Lower leg skin (tissue), 3 donors: ENCODE results near the gene PTH2.

Experiments used
- POLR2A ChIP-seq, 2 donors: fragments of 450-650 bp; IDR thresholded peaks; one replicate each; pipeline ENCODE4 v1.6.1; 2016 to 2017; ENCODE audit warnings: antibody characterized with exemption in 2 of 2, mild to moderate bottlenecking in 1 of 2, moderate library complexity in 1 of 2
- TF ChIP-seq, protein P1 (sequence below), 3 donors: fragments of 450-650 bp; IDR thresholded peaks; one replicate each; pipeline ENCODE4 v1.5.1; 2016; ENCODE audit warnings: antibody characterized with exemption in 3 of 3, mild to moderate bottlenecking in 3 of 3, moderate library complexity in 2 of 3

DNA sequence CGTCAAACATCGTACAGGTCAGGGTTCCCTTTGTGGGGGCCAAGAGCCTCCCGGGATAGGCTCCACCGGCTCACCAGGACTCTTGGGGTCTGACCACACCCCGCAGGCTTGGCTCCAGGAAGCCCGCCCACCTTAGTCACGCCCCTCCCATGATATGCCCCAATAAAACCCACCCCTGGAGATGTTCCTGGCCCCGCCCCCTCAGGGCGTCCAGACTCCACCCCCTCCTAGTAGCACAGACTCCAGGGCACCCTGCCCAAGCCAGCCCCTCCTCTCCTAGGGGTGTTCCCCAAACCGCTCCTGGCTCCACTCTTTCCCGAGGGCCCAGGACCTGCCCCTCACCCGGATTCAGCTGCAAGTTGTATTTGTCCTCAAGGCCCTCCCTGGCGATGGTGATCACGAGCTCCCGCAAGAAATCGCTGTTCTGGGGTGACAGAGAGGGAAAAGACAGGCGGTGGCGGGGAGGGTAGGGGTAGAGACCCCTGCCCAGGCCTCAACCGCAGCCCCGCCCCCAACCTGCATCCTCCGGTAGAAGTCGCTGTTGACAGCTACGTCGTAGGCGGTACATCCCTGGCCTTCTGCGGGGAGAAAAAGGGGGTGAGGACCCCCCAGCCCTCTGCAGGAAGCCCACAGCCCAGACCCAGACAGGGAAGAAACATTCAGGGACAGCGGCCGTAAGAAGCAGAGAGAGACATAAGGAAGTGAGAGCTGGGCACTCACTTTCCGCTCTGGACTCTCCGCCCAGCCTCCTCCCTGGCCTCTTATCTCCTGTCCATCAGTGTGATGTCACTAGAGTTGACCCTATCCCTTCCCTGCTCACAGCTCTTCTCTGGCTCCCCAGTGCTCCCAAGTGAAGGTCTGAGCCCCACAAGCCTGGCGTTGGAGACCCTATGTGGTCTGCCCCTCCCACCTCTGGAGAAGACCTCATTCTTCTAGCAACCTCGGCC is 24.5 kb upstream of the PTH2 start:
- TF ChIP-seq, protein P1, sequence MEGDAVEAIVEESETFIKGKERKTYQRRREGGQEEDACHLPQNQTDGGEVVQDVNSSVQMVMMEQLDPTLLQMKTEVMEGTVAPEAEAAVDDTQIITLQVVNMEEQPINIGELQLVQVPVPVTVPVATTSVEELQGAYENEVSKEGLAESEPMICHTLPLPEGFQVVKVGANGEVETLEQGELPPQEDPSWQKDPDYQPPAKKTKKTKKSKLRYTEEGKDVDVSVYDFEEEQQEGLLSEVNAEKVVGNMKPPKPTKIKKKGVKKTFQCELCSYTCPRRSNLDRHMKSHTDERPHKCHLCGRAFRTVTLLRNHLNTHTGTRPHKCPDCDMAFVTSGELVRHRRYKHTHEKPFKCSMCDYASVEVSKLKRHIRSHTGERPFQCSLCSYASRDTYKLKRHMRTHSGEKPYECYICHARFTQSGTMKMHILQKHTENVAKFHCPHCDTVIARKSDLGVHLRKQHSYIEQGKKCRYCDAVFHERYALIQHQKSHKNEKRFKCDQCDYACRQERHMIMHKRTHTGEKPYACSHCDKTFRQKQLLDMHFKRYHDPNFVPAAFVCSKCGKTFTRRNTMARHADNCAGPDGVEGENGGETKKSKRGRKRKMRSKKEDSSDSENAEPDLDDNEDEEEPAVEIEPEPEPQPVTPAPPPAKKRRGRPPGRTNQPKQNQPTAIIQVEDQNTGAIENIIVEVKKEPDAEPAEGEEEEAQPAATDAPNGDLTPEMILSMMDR (IDR thresholded peaks at IDR 0.05), result no peak
- TF ChIP-seq POLR2A (IDR thresholded peaks at IDR 0.05), result no peak
